ENCODE data around the gene TSPO2.

Gene TSPO2

DNA sequence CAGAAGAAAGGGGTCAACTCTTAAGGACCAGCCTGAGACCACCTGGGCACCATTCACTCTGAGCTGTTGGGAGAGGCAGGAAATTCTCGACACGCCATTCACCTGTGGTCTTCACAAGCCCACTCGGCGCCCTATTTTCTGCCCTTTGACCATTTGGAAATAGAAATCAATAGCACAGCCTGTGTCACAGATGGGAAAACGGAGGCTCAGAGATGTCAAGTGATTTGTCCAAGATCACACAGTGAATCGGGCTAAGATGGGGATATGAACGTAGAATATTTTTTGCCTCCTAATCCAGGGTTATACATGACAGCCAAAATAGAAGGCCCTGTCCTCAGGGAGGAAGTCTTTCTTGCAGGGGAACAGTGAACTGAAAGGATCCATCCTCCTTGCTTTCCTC lies 7.7 kb downstream of the TSPO2 start:
- ATAC-seq, result no peak
- TF ChIP-seq SNAI2 (CRISPR knock-in tag; IDR thresholded peaks at IDR 0.05) (no peak), ESRRG (CRISPR knock-in tag; IDR thresholded peaks at IDR 0.05) (no peak), PPARA (CRISPR knock-in tag; IDR thresholded peaks at IDR 0.05; ENCODE audit: borderline replicate concordance) (no peak), CSDC2 (CRISPR knock-in tag; IDR thresholded peaks at IDR 0.05) (no peak), GLIS3 (CRISPR knock-in tag; IDR thresholded peaks at IDR 0.05) (no peak), ZC3H10 (CRISPR knock-in tag; IDR thresholded peaks at IDR 0.05) (no peak), OSR1 (CRISPR knock-in tag; IDR thresholded peaks at IDR 0.05) (no peak), ISL1 (CRISPR knock-in tag; IDR thresholded peaks at IDR 0.05) (no peak), RARB (CRISPR knock-in tag; IDR thresholded peaks at IDR 0.05) (no peak), ZNF8 (CRISPR knock-in tag; IDR thresholded peaks at IDR 0.05) (no peak), ARNTL (CRISPR knock-in tag; IDR thresholded peaks at IDR 0.05; ENCODE audit: borderline replicate concordance, low read depth) (no peak), ZNF565 (CRISPR knock-in tag; conservative IDR thresholded peaks at IDR 0.05; ENCODE audit: low read depth) (no peak)
- TF ChIP-seq, protein P1, sequence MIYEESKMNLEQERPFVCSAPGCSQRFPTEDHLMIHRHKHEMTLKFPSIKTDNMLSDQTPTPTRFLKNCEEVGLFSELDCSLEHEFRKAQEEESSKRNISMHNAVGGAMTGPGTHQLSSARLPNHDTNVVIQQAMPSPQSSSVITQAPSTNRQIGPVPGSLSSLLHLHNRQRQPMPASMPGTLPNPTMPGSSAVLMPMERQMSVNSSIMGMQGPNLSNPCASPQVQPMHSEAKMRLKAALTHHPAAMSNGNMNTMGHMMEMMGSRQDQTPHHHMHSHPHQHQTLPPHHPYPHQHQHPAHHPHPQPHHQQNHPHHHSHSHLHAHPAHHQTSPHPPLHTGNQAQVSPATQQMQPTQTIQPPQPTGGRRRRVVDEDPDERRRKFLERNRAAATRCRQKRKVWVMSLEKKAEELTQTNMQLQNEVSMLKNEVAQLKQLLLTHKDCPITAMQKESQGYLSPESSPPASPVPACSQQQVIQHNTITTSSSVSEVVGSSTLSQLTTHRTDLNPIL (CRISPR knock-in tag; IDR thresholded peaks at IDR 0.05; ENCODE audit: low read depth), result no peak
- TF ChIP-seq, protein P2, sequence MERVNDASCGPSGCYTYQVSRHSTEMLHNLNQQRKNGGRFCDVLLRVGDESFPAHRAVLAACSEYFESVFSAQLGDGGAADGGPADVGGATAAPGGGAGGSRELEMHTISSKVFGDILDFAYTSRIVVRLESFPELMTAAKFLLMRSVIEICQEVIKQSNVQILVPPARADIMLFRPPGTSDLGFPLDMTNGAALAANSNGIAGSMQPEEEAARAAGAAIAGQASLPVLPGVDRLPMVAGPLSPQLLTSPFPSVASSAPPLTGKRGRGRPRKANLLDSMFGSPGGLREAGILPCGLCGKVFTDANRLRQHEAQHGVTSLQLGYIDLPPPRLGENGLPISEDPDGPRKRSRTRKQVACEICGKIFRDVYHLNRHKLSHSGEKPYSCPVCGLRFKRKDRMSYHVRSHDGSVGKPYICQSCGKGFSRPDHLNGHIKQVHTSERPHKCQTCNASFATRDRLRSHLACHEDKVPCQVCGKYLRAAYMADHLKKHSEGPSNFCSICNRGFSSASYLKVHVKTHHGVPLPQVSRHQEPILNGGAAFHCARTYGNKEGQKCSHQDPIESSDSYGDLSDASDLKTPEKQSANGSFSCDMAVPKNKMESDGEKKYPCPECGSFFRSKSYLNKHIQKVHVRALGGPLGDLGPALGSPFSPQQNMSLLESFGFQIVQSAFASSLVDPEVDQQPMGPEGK (CRISPR knock-in tag; IDR thresholded peaks at IDR 0.05; ENCODE audit: borderline replicate concordance), result no peak
- TF ChIP-seq, protein P3, sequence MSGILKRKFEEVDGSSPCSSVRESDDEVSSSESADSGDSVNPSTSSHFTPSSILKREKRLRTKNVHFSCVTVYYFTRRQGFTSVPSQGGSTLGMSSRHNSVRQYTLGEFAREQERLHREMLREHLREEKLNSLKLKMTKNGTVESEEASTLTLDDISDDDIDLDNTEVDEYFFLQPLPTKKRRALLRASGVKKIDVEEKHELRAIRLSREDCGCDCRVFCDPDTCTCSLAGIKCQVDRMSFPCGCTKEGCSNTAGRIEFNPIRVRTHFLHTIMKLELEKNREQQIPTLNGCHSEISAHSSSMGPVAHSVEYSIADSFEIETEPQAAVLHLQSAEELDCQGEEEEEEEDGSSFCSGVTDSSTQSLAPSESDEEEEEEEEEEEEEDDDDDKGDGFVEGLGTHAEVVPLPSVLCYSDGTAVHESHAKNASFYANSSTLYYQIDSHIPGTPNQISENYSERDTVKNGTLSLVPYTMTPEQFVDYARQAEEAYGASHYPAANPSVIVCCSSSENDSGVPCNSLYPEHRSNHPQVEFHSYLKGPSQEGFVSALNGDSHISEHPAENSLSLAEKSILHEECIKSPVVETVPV (CRISPR knock-in tag; IDR thresholded peaks at IDR 0.05), result no peak

DNA sequence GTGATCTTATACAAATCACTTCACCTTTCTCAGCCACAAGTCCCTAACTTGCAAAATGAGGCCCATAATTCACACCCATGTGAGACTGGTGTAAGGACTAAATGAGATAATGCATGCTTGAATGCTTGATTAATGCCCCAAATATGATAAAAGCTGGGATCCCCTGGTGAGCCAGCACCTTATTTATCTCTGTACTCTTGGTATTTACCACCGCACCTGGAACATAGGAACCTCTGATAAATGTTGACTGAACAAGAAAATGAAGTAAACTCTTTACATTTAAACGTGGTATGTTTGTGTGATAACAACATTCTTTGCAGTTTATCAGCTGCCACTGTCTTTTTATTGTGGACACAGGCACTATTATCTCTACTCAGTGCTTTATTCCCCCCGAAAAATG lies 8.3 kb downstream of the TSPO2 start:
- TF ChIP-seq, protein P3 (CRISPR knock-in tag; IDR thresholded peaks at IDR 0.05), result no peak
- no peak for TF ChIP-seq TSHZ2 (CRISPR knock-in tag; IDR thresholded peaks at IDR 0.05)
- no peak for TF ChIP-seq ZFP30 (CRISPR knock-in tag; IDR thresholded peaks at IDR 0.05)
- no peak for TF ChIP-seq OSR1 (CRISPR knock-in tag; IDR thresholded peaks at IDR 0.05)
- no peak for ATAC-seq

- ATAC-seq, result no peak
- TF ChIP-seq PPARA (CRISPR knock-in tag; IDR thresholded peaks at IDR 0.05; ENCODE audit: borderline replicate concordance) (no peak), ZNF70 (CRISPR knock-in tag; IDR thresholded peaks at IDR 0.05) (no peak), OSR1 (CRISPR knock-in tag; IDR thresholded peaks at IDR 0.05) (no peak), ZFP3 (CRISPR knock-in tag; IDR thresholded peaks at IDR 0.05) (no peak), TCF4 (CRISPR knock-in tag; IDR thresholded peaks at IDR 0.05; ENCODE audit: borderline replicate concordance) (no peak), ZNF565 (CRISPR knock-in tag; conservative IDR thresholded peaks at IDR 0.05; ENCODE audit: low read depth) (no peak), CSDC2 (CRISPR knock-in tag; IDR thresholded peaks at IDR 0.05) (no peak), POU6F1 (CRISPR knock-in tag; IDR thresholded peaks at IDR 0.05; ENCODE audit: borderline replicate concordance, low read depth) (no peak), TSHZ2 (CRISPR knock-in tag; IDR thresholded peaks at IDR 0.05) (no peak), ZC3H10 (CRISPR knock-in tag; IDR thresholded peaks at IDR 0.05) (no peak), BACH2 (CRISPR knock-in tag; IDR thresholded peaks at IDR 0.05; ENCODE audit: borderline replicate concordance) (no peak)
- TF ChIP-seq, protein P2 (CRISPR knock-in tag; IDR thresholded peaks at IDR 0.05; ENCODE audit: borderline replicate concordance), result no peak
Measured at GRCh38 chr6:41051873-41052272, 9.6 kb downstream of the TSPO2 start.
